ENCODE data around the gene ZNF318. TPM values are rescaled to one million over a fixed set of nuclear protein-coding genes. Genes with fewer than 3 reads are reported as not detected.
"Not testable (repeated sequence)": the region's sequence is repeated elsewhere in the genome, so short reads cannot be mapped to it uniquely, and the experiment has no call there.

Gene ZNF318
- total RNA-seq, 1 experiment from 2014 or later = 8.1 TPM

DNA sequence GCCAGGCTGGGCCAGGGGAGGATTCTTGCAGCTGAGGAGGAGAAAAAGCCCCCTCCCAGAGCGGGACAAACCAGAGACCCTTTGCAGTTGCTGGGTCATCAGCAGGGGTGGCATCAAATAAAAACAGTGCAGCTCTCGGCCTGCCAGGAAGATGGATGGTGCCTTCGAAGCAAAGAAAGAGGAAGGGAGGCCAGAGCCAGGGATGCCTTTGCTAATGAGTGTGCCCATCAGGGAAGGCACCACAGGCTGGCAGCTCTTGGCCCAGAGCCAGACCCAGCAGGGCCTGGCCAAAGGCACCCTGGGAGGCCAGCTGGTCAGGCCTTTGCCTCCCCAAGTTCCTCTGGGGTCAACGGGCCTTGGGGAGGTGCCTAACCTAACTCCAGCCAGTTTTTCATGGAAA, 26.3 kb upstream of the ZNF318 start:
- no peaks in the 10 kb centered on the region for H3K36me3 ChIP-seq (replicated peaks; ENCODE audit: control insufficient read depth, insufficient read depth, low read length)
- no peak for DNase-seq

DNA sequence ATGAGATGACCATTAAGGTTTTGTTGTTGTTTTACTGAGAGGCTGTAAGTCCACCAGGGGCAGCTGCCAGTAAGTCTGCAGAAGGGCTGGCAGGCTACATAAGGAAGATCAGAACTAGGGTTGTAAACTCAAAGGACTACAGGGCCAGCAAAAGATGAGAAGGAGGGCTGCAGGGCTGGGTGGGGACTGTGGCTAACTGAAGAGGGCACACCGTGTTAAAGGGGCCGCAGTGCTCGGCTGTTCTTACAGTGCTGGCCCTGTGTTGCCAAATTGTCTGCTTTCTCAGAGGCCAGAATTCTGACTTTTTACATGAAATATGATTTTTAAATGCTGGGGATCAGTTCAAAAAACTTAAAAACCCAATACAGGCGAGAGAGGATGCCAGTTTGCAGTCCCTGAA, 25.5 kb upstream of the ZNF318 start:
- no peak for DNase-seq
- no peaks in the 10 kb centered on the region for H3K27me3 ChIP-seq (ENCODE audit: control insufficient read depth, insufficient read depth, low read length)
- no peak overlapping the region for H3K4me3 ChIP-seq (ENCODE audit: insufficient read depth, low read depth, low read length)
- no peaks in the 10 kb centered on the region for H3K36me3 ChIP-seq (replicated peaks; ENCODE audit: control insufficient read depth, insufficient read depth, low read length)

More for the DNA sequence above, 26.3 kb upstream of the ZNF318 start:
- no peak overlapping the region for H3K4me3 ChIP-seq (ENCODE audit: insufficient read depth, low read depth, low read length)
- no peaks in the 10 kb centered on the region; the same call in 1 of the 2 replicates for H3K27me3 ChIP-seq (ENCODE audit: control insufficient read depth, insufficient read depth, low read length)

DNA sequence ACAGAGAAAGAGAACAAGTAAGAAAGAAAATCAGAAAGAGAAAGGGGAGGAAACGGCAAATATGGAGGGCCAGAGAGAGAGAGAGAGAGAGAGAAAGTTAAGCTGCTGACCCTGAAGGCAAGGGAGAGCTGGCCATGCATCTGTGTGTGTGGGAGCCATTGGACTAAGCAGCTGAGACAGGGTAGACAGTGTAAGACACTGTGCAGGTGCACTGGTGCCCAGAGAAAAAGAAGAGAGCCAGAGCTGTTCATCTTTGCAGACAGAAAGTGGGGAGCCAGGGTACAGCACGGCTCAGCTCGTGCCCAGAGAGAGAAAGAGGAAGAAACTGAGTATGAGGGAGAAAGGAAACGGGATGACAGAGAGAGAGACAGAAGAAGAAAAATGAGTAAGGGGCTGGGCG, 24.2 kb upstream of the ZNF318 start:
- no peak for DNase-seq
- Histone ChIP-seq H3K36me3 (replicated peaks; ENCODE audit: control insufficient read depth, insufficient read depth, low read length) (no peaks in the 10 kb centered on the region), H3K27me3 (ENCODE audit: control insufficient read depth, insufficient read depth, low read length) (no peaks in the 10 kb centered on the region), H3K4me3 (ENCODE audit: insufficient read depth, low read depth, low read length) (no peak overlapping the region)

DNA sequence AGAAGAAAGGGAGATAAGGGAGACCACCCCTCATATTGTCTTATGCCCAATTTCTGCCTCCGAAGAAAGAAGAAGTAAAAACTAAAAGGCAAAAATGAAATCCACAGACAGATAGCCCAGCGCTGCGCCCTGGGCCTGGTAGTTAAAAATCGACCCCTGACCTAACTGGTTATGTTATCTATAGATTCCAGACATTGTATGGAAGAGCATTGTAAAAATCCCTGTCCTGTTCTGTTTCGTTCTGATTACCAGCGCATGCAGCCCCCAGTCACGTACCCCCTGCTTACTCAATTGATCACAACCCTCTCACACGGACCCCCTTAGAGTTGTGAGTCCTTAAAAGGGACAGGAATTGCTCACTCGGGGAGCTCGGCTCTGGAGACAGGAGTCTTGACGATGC, 23.7 kb upstream of the ZNF318 start:
- not testable (repeated sequence) for H3K4me3 ChIP-seq (ENCODE audit: insufficient read depth, low read depth, low read length); DNase-seq; H3K36me3 ChIP-seq (replicated peaks; ENCODE audit: control insufficient read depth, insufficient read depth, low read length); H3K27me3 ChIP-seq (ENCODE audit: control insufficient read depth, insufficient read depth, low read length)

DNA sequence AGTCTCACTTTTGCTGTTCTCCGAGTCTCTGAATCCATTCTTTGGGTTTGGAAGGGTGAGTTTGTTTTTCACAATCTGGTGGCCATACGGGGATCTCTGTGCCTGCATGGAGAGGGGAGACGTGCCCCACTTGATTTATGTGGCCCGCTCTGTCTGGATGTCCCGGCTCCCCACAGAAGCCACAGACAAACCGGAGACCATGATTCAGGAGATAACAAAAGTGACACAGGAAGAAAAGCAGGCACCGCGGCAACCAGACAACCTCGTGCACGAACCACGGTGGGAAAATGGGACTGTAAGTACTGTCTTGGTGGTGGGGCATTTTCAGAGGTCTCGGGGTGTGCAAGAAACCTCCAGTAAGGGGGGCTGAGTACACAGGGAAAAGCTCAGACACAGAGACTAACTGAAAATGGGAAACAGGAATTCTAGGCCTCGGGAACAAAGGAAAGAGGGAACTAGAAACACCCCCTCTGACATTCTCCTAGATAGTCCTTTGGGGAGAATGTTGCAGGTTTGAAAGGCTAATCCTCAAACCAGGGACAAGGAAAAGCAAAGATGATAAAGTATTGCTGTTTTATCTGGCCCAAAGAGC, 22.1 kb upstream of the ZNF318 start:
- no peaks in the 10 kb centered on the region for H3K27me3 ChIP-seq (ENCODE audit: control insufficient read depth, insufficient read depth, low read length)
- DNase-seq = no peak
- H3K36me3 ChIP-seq (replicated peaks; ENCODE audit: control insufficient read depth, insufficient read depth, low read length) = no peaks in the 10 kb centered on the region
- no peak overlapping the region for H3K4me3 ChIP-seq (ENCODE audit: insufficient read depth, low read depth, low read length)

DNA sequence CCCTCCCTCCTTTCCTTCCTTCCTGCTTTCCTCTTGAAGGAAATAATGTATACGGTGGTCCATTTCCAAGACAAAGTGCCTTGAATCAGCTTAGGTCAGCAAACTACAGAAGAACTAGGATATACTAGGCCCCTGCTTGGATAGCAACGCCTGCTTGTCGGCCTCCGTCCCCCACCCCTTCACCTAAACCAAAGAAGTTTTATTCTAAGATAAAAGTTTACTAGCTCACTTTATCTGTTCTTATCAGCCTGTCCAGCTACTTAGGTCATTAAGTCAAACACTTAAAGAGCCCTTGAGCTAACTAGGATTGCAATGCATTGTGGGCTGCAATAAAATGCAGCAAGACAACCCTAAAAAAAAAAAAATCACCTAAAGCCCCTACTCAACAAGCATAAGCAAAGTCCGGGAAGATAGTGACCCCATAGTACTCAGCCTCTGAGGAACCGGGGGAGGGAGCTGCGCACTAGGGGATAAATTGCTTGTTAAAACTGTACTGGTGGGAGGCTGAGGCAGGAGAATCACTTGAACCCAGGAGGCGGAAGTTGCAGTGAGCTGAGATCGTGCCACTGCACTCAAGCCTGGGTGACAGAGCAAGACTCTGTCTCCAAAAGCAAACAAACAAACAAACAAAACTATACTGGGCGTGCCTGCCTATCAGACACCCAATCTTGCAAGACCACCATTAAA, 21.4 kb upstream of the ZNF318 start:
- H3K27me3 ChIP-seq (ENCODE audit: control insufficient read depth, insufficient read depth, low read length); DNase-seq; H3K4me3 ChIP-seq (ENCODE audit: insufficient read depth, low read depth, low read length); H3K36me3 ChIP-seq (replicated peaks; ENCODE audit: control insufficient read depth, insufficient read depth, low read length): not testable (repeated sequence)

DNA sequence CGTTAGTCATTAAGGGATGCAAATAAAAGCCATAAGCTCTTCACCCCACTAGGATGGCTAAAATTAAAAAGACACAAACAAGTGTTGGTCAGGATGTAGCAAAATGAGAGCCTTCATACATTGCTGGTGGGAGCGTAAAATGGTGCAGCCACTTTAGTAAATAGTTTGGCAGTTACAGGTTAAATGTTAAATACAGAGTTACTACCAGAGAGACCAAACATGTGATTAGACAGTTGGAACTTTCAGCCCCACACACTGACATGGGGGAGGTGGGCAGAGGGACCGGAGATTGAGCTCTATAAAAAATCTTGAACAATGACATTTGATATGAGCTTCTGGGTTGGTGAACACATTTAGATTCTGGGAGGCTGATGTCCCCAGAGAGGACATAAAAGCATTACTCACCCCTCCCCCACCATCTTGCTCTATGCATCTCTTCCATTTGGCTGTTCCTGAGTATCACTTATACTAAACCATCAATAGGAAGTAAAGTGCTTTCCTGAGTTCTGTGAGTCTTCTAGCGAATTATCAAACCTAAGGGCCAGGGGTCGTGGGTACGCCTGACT, 20.4 kb upstream of the ZNF318 start:
- Histone ChIP-seq H3K36me3 (replicated peaks; ENCODE audit: control insufficient read depth, insufficient read depth, low read length) (no peaks in the 10 kb centered on the region), H3K27me3 (ENCODE audit: control insufficient read depth, insufficient read depth, low read length) (no peaks in the 10 kb centered on the region), H3K4me3 (ENCODE audit: insufficient read depth, low read depth, low read length) (no peak overlapping the region)
- no peak for DNase-seq

DNA sequence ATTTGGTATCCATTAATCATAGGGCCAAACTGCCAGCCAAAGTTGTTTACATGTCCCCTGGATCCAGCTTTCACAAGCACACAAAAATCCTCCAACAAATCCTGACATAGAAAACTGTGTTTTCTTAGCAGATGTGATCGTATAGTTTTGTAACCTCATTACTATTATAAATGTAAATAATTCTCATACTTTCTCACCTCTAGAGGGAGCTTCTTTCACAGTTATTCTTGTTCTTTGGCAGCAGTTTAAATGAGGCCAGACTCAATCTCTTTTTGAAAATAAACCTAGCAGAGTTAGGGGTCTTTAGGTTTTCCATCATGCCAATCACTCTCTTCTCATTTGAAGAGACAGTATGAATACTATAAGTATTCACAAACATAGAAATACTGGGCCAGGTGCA, 17.0 kb upstream of the ZNF318 start:
- DNase-seq = peak; percentile 42
- no peaks in the 10 kb centered on the region for H3K36me3 ChIP-seq (replicated peaks; ENCODE audit: control insufficient read depth, insufficient read depth, low read length)
- H3K27me3 ChIP-seq (ENCODE audit: control insufficient read depth, insufficient read depth, low read length) = no peaks in the 10 kb centered on the region
- H3K4me3 ChIP-seq (ENCODE audit: insufficient read depth, low read depth, low read length) = no peak overlapping the region

DNA sequence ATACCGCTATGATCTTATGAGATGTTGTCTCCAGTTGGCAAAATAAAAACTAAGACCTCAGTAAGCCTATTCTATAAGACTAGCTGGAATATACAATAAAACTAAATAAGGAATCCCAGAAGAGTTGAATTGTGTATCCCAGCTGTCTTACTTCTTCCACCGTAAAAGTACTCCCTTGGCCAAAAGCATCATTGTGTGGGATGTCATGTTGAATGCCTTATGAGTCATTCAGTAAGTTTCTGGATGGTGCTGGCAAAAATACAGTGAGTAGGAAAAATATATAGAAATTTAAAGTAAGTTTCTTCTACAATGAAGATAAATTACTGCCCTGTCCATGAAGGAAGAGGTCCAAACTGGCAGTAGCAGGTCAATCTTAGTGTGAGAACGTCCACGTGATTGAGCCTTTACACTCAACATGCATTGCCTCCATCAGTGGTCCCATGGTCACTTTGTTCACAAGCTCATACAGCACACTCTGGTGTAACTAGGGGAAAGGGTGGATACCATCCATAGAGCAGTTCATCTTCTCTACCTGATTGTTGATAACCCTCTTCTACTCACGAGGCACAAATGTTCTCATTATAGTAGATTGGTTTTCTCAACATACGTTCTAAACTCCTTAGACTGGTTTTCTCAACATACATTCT, 13.7 kb upstream of the ZNF318 start:
- H3K27me3 ChIP-seq (ENCODE audit: control insufficient read depth, insufficient read depth, low read length) = no peaks in the 10 kb centered on the region
- H3K36me3 ChIP-seq (replicated peaks; ENCODE audit: control insufficient read depth, insufficient read depth, low read length) = no peaks in the 10 kb centered on the region
- DNase-seq = no peak
- no peak overlapping the region for H3K4me3 ChIP-seq (ENCODE audit: insufficient read depth, low read depth, low read length)

DNA sequence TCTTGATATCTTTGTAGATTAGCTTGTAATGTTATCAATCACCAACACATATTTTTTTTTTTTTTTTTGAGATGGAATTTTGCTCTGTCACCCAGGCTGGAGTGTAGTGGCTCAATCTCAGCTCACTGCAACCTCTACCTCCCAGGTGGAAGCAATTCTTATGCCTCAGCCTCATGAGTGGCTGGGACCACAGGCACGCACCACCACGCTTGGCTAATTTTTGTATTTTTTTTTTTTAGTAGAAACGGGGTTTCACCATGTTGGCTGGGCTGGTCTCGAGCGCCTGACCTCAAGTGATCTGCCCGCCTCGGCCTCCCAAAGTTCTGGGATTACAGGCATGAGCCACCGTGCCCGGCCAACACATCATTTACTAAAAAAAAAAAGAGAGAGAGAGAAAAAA, 11.4 kb upstream of the ZNF318 start:
- not testable (repeated sequence) for H3K27me3 ChIP-seq (ENCODE audit: control insufficient read depth, insufficient read depth, low read length); H3K36me3 ChIP-seq (replicated peaks; ENCODE audit: control insufficient read depth, insufficient read depth, low read length); H3K4me3 ChIP-seq (ENCODE audit: insufficient read depth, low read depth, low read length); DNase-seq

DNA sequence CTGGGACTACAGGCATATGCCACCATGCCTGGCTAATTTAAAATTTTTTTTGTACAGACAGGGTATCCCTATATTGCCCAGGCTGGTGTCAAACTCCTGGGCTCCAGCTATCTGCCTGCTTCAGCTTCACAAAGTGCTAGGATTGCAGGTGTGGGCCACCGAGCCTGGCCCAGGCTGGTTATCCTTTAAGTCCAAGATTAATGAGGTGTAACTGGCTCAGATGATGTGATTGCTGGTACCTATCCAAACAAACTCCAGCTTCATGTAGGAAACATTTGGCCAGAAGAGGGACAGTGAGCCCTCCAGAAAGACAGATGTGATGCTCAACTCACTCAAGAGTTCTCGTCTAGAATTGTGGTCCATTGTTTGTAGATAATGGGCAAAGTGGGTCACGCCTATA, 9.2 kb upstream of the ZNF318 start:
- H3K27me3 ChIP-seq (ENCODE audit: control insufficient read depth, insufficient read depth, low read length) = no peaks in the 10 kb centered on the region
- no peak overlapping the region for H3K4me3 ChIP-seq (ENCODE audit: insufficient read depth, low read depth, low read length)
- DNase-seq = no peak
- no peaks in the 10 kb centered on the region for H3K36me3 ChIP-seq (replicated peaks; ENCODE audit: control insufficient read depth, insufficient read depth, low read length)

DNA sequence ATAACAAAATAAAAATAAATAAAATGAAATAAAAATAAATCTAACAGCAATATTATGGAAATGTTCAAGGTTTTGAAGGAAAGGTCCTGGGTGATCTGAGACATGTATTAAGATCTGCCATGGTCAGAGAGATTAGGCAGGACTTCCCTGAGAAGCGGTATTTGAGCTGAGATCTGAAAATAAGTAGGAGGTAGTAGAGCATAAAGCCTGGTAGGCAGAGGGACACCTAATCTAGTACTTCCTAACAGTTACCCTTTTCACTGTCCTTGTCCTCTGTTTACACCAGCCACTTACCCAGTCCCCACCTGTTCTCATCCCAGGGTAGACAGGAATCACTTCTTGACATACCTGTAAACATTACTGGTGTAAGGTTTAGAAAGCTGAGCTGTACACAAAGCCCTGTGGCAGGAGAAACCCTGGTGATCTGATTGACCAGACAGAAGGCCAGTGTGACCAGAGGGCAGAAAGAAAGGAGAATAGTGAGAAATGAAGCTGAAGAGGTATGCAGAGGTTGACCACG, 8.3 kb upstream of the ZNF318 start:
- Histone ChIP-seq H3K36me3 (replicated peaks; ENCODE audit: control insufficient read depth, insufficient read depth, low read length) (no peaks in the 10 kb centered on the region), H3K4me3 (ENCODE audit: insufficient read depth, low read depth, low read length) (no peak overlapping the region), H3K27me3 (ENCODE audit: control insufficient read depth, insufficient read depth, low read length) (no peaks in the 10 kb centered on the region)
- no peak for DNase-seq

DNA sequence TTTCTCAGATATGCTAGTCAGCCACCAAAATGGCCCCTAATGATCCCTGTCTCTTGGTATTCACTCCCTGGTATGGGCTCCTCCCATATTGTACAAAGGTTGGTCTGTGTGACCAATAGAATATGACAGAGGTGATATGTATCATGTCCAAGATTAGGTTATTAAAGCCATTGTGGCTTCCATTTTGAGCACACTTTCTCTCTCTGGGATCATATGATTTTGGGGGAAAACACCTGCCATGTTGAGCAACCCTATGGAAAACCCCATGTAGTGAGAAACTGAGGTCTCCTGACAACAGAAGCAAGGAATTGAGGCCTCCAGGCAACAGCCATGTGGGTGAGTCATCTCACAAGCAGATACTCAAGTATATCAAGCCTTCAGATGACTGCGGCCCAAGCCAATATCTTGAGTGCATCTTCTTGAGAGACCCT, 7.1 kb upstream of the ZNF318 start:
- no peak for DNase-seq
- Histone ChIP-seq H3K36me3 (replicated peaks; ENCODE audit: control insufficient read depth, insufficient read depth, low read length) (no peaks in the 10 kb centered on the region), H3K4me3 (ENCODE audit: insufficient read depth, low read depth, low read length) (no peak overlapping the region), H3K27me3 (ENCODE audit: control insufficient read depth, insufficient read depth, low read length) (no peaks in the 10 kb centered on the region)

DNA sequence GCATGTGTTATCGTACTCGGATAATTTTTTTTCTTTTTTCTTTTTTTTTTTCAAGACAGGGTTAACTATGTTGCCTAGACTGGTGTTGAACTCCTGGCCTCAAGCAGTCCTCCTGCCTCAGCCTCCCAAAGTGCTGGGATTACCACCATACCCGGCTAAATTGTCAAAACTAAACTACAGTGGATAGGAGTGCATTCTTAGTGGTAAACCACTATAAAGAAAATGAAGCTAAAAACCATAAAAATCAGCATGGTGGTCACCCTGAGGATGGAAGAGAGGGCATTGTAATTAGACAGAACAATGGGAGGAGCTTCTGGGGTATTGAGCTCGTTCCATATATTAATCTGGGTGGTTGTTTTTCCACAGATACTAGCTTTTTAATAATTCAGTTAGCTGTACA, 6.2 kb upstream of the ZNF318 start:
- no peak for DNase-seq
- Histone ChIP-seq H3K4me3 (ENCODE audit: insufficient read depth, low read depth, low read length) (no peak overlapping the region), H3K27me3 (ENCODE audit: control insufficient read depth, insufficient read depth, low read length) (no peaks in the 10 kb centered on the region), H3K36me3 (replicated peaks; ENCODE audit: control insufficient read depth, insufficient read depth, low read length) (no peaks in the 10 kb centered on the region)

Measured in H7 (cell line).